A673 (cell line): ENCODE data around the gene MACROH2A2.

ENCODE experiments used
- CTCF ChIP-seq: fragments of 300-800, 200-600 bp; sonication (generic); conservative IDR thresholded peaks from 2 replicates; pipeline ENCODE4 v1.5.1; 2017; ENCODE audit warnings: low read depth, mild to moderate bottlenecking, antibody characterized with exemption, low read length, moderate library complexity, mixed read lengths
- EZH2 ChIP-seq: fragments of 200-600 bp; sonication (generic); IDR thresholded peaks from 2 replicates; pipeline ENCODE4 v1.6.1; 2017; ENCODE audit warnings: borderline replicate concordance, low read depth, mild to moderate bottlenecking, mixed read lengths, antibody characterized with exemption, low read length; ENCODE audit not compliant: poor library complexity, severe bottlenecking

GRCh38 chr10:70093335-70093944, 40.8 kb downstream of the MACROH2A2 start:
- TF ChIP-seq CTCF (no peak), EZH2 (no peak)
